GM23338 (cell line): ENCODE measurements around the gene SEPHS1.

ENCODE experiments used
- EZH2phosphoT487 ChIP-seq: fragments of 200-600 bp; sonication (generic); IDR thresholded peaks from one replicate; pipeline ENCODE4 v1.8.1; 2018; ENCODE audit warnings: antibody characterized with exemption; ENCODE audit not compliant: unreplicated experiment
- POLR2AphosphoS5 ChIP-seq: IDR thresholded peaks from 2 replicates; pipeline ENCODE4 v1.6.1; 2016; ENCODE audit warnings: antibody characterized with exemption, low read depth
- STAT1 ChIP-seq: IDR thresholded peaks from one replicate; pipeline ENCODE4 v1.6.1; 2016; ENCODE audit warnings: antibody characterized with exemption; ENCODE audit not compliant: unreplicated experiment
- TF ChIP-seq, protein P1 (sequence below), 2 experiments: fragments of 200-600 bp in 1 of 2; sonication (generic) in 1 of 2; conservative IDR thresholded peaks; 2 replicates each; pipeline versions ENCODE4 v1.5.1 to v1.6.1; 2016 to 2017; ENCODE audit warnings: antibody characterized with exemption in 2 of 2, low read depth in 2 of 2, mild to moderate bottlenecking in 2 of 2, moderate library complexity in 1 of 2

DNA sequence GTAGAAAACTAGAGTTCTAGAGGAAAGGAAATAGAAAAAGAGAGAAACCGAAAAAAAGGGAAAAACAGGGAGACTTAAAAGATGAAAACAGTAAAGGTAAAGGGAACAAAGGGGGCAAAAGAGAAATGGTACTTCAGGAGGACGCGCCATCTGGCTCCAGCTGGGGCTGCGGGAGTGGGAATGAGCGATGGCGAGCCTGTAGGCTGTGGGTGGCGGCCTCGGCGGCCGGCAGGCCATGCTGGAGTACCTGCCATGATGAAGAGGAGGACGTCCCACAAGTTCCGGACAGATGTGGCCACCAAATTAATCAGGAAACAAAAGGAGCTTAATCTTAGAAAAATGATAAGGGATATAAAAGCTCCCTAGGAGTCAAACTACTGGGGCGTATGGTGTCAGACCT is 26.5 kb downstream of the SEPHS1 start:
- TF ChIP-seq, protein P1, sequence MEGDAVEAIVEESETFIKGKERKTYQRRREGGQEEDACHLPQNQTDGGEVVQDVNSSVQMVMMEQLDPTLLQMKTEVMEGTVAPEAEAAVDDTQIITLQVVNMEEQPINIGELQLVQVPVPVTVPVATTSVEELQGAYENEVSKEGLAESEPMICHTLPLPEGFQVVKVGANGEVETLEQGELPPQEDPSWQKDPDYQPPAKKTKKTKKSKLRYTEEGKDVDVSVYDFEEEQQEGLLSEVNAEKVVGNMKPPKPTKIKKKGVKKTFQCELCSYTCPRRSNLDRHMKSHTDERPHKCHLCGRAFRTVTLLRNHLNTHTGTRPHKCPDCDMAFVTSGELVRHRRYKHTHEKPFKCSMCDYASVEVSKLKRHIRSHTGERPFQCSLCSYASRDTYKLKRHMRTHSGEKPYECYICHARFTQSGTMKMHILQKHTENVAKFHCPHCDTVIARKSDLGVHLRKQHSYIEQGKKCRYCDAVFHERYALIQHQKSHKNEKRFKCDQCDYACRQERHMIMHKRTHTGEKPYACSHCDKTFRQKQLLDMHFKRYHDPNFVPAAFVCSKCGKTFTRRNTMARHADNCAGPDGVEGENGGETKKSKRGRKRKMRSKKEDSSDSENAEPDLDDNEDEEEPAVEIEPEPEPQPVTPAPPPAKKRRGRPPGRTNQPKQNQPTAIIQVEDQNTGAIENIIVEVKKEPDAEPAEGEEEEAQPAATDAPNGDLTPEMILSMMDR (conservative IDR thresholded peaks at IDR 0.05; ENCODE audit: low read depth in 2 of 2) = no peak
- TF ChIP-seq STAT1 (no peak), EZH2phosphoT487 (no peak), POLR2AphosphoS5 (no peak)
